GM23338 (cell line): ENCODE measurements around the gene TMPRSS13. TPM values are rescaled to one million over a fixed set of nuclear protein-coding genes. Genes with fewer than 3 reads are reported as not detected.
A peak's percentile ranks its signal among the peaks of the same experiment; 100 is the strongest.

Source experiments
- ATAC-seq: fragments of 200-7000 bp; cut with Tn5 transposase; 3 replicates; pipeline ENCODE4 v1.9.1; 2020
- DNase-seq: peaks from one replicate; pipeline ENCODE4 v3.0.0-alpha.2; 2015; ENCODE audit warnings: low spot score
- H2AFZ ChIP-seq: fragments of 200-600 bp; sonication (generic); 2 replicates; pipeline ENCODE4 v1.8.0; 2016; ENCODE audit warnings: antibody characterized with exemption, mild to moderate bottlenecking, moderate library complexity
- H3F3A ChIP-seq: fragments of 200-600 bp; sonication (generic); replicated peaks from 2 replicates; pipeline ENCODE4 v1.8.0; 2017; ENCODE audit warnings: antibody characterized with exemption, mixed run types, low read depth
- H3K27ac ChIP-seq: fragments of 200-600 bp; sonication (generic); 2 replicates; pipeline ENCODE4 v1.6.1; 2016; ENCODE audit warnings: low read depth
- H3K27me3 ChIP-seq: fragments of 200-600 bp; sonication (generic); 2 replicates; pipeline ENCODE4 v1.8.0; 2016; ENCODE audit warnings: mild to moderate bottlenecking, mixed run types, moderate library complexity; ENCODE audit not compliant: insufficient read depth
- H3K36me3 ChIP-seq: fragments of 200-600 bp; sonication (generic); 2 replicates; pipeline ENCODE4 v1.8.0; 2016; ENCODE audit warnings: mild to moderate bottlenecking; ENCODE audit not compliant: insufficient read depth
- H3K4me1 ChIP-seq: fragments of 200-600 bp; sonication (generic); 2 replicates; pipeline ENCODE4 v1.8.0; 2016; ENCODE audit warnings: mild to moderate bottlenecking, moderate library complexity; ENCODE audit not compliant: insufficient read depth
- H3K4me2 ChIP-seq: fragments of 200-600 bp; sonication (generic); 2 replicates; pipeline ENCODE4 v1.7.1; 2017; ENCODE audit warnings: mixed run types
- H3K4me3 ChIP-seq: fragments of 200-600 bp; sonication (generic); 2 replicates; pipeline ENCODE4 v1.6.1; 2016; ENCODE audit warnings: mixed run types
- H3K79me2 ChIP-seq: fragments of 200-600 bp; sonication (generic); replicated peaks from 2 replicates; pipeline ENCODE4 v1.8.0; 2017; ENCODE audit warnings: mild to moderate bottlenecking; ENCODE audit not compliant: insufficient read depth
- H3K9me2 ChIP-seq: fragments of 200-600 bp; sonication (generic); 2 replicates; pipeline ENCODE4 v1.8.0; 2017; ENCODE audit not compliant: insufficient read depth
- H4K20me1 ChIP-seq: fragments of 200-600 bp; sonication (generic); replicated peaks from 2 replicates; pipeline ENCODE4 v1.8.0; 2017; ENCODE audit warnings: mild to moderate bottlenecking; ENCODE audit not compliant: insufficient read depth
- H3K27ac Mint-ChIP-seq: 2 replicates; pipeline ENCODE4 v1.8.0; 2020; ENCODE audit warnings: inconsistent platforms, mild to moderate bottlenecking, moderate library complexity, mixed read lengths
- H3K27me3 Mint-ChIP-seq: 3 replicates; pipeline ENCODE4 v1.8.0; 2022; ENCODE audit warnings: low read depth, mild to moderate bottlenecking, moderate library complexity, mixed read lengths, inconsistent platforms; ENCODE audit not compliant: insufficient read depth, poor library complexity
- H3K36me3 Mint-ChIP-seq: 3 replicates; pipeline ENCODE4 v1.8.0; 2021; ENCODE audit warnings: low read depth, mild to moderate bottlenecking, inconsistent platforms, moderate library complexity, mixed read lengths
- H3K4me1 Mint-ChIP-seq: 3 replicates; pipeline ENCODE4 v1.8.0; 2020; ENCODE audit warnings: mild to moderate bottlenecking, inconsistent platforms, mixed read lengths
- H3K4me3 Mint-ChIP-seq: 3 replicates; pipeline ENCODE4 v1.8.0; 2021; ENCODE audit warnings: moderate library complexity, mild to moderate bottlenecking, inconsistent platforms, mixed read lengths
- H3K9me3 Mint-ChIP-seq: 3 replicates; pipeline ENCODE4 v1.8.0; 2020; ENCODE audit warnings: moderate library complexity, mild to moderate bottlenecking, inconsistent platforms, mixed read lengths
- CREB1 ChIP-seq: fragments of 250-450 bp; sonication (Bioruptor Pico); IDR thresholded peaks from 2 replicates; pipeline ENCODE4 v1.5.0; 2020; ENCODE audit warnings: low read depth, mild to moderate bottlenecking, moderate library complexity
- CTCF ChIP-seq, 2 experiments: fragments of 200-600 bp in 1 of 2; sonication (generic) in 1 of 2; conservative IDR thresholded peaks; 2 replicates each; pipeline versions ENCODE4 v1.5.1 to v1.6.1; 2016 to 2017; ENCODE audit warnings: antibody characterized with exemption in 2 of 2, low read depth in 2 of 2, mild to moderate bottlenecking in 2 of 2, moderate library complexity in 1 of 2
- EZH2 ChIP-seq: fragments of 200-600 bp; sonication (generic); IDR thresholded peaks from one replicate; pipeline ENCODE4 v1.8.0; 2017; ENCODE audit warnings: antibody characterized with exemption, mild to moderate bottlenecking, low read depth; ENCODE audit not compliant: unreplicated experiment
- EZH2phosphoT487 ChIP-seq: fragments of 200-600 bp; sonication (generic); IDR thresholded peaks from one replicate; pipeline ENCODE4 v1.8.1; 2018; ENCODE audit warnings: antibody characterized with exemption; ENCODE audit not compliant: unreplicated experiment
- JUNB ChIP-seq: IDR thresholded peaks from one replicate; pipeline ENCODE4 v1.6.1; 2016; ENCODE audit warnings: antibody characterized with exemption; ENCODE audit not compliant: unreplicated experiment
- NANOG ChIP-seq: IDR thresholded peaks from 2 replicates; pipeline ENCODE4 v1.6.1; 2016; ENCODE audit warnings: antibody characterized with exemption, borderline replicate concordance
- POLR2AphosphoS5 ChIP-seq: IDR thresholded peaks from 2 replicates; pipeline ENCODE4 v1.6.1; 2016; ENCODE audit warnings: antibody characterized with exemption, low read depth
- STAT1 ChIP-seq: IDR thresholded peaks from one replicate; pipeline ENCODE4 v1.6.1; 2016; ENCODE audit warnings: antibody characterized with exemption; ENCODE audit not compliant: unreplicated experiment
- ZNF114 ChIP-seq: fragments of 250-450 bp; sonication (Bioruptor Pico); IDR thresholded peaks from 2 replicates; pipeline ENCODE4 v1.5.0; 2020; ENCODE audit warnings: mild to moderate bottlenecking, moderate library complexity
- ZNF331 ChIP-seq: fragments of 250-450 bp; sonication (Bioruptor Pico); IDR thresholded peaks from 2 replicates; pipeline ENCODE4 v1.5.0; 2020; ENCODE audit warnings: low read depth, mild to moderate bottlenecking, moderate library complexity
- ZNF462 ChIP-seq: fragments of 250-450 bp; sonication (Bioruptor Pico); IDR thresholded peaks from 2 replicates; pipeline ENCODE4 v1.5.0; 2020; ENCODE audit warnings: mild to moderate bottlenecking, moderate library complexity
- polyA plus RNA-seq: library from polyadenylated mRNA; unstranded; fragments of >200 nt; fragmentation: Nextera tagmentation; extraction: Ambion mirVana; gene quantifications from 2 replicates; pipeline ENCODE4 v1.2.1, GENCODE V29; 2016
- total RNA-seq: library from RNA; depleted of rRNA; stranded (reverse); fragments of >200 nt; shearing (Covaris generic); gene quantifications from 2 replicates; pipeline ENCODE4 v1.2.3, GENCODE V29; 2014
- TF ChIP-seq, protein P1 (sequence below): IDR thresholded peaks from one replicate; pipeline ENCODE4 v1.6.1; 2018; ENCODE audit warnings: antibody characterized with exemption; ENCODE audit not compliant: unreplicated experiment
- TF ChIP-seq, protein P2 (sequence below): IDR thresholded peaks from 2 replicates; pipeline ENCODE4 v1.6.1; 2016; ENCODE audit warnings: antibody characterized with exemption

The TMPRSS13 gene
- total and polyA plus RNA-seq, 2 experiments from 2014 or later, result 0.31 TPM; not detected in 1

DNA sequence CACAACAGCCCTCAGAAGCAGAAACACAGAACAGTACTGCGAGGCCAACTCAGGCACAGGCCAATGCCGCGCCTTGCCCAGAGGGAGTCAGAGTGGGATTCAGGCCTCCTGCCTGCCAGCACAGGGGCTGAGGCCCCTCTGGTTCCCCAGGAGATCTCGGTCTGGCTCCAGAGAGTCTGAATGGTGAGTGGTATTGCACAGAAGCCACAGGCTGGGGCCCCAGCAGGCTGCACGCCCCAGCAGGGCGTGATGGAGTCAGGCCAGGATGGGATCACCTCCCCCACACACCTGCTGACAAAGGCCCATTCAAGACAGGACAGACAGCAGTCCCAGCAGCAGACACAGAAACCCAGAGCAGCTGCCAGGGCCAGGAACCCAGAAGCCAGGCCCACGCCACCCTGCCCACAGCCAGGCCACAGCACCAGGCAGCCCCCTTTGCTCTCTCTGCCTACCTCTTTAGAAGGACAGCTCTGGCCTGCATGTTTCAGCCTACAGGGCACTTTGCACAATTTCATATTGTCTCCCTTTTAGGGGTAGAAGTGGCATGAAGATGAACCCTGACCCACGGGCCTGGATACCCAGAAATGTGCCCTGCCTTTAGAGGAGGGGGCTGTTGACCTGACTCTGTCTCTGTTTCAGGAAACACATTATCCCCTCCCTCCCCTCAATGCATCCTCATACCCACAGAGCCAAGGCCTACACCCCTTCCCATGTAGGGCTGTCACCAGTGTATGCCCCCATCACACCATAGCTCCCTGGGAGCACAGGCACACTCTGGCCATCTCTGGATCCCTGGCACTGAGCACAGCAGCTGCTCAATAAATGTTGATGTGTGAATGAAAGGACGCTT lies 58.9 kb downstream of the TMPRSS13 start:
- Histone ChIP-seq H3F3A (no peaks in the 10 kb centered on the region; the same call in 1 of the 2 replicates), H3K36me3 (no peaks in the 10 kb centered on the region), H3K27me3 (0 out of 2 replicates have a peak, but pooled peaks cover 3% of the 10 kb centered on the region), H3K79me2 (peaks cover 20% of the 10 kb centered on the region; the same call in 1 of the 2 replicates), H4K20me1 (peaks cover 19% of the 10 kb centered on the region), H3K4me3 (no peak overlapping the region), H2AFZ (no peak overlapping the region), H3K4me2 (peak overlapping the region; percentile 67; the same call in 1 of the 2 replicates), H3K27ac (no peak overlapping the region), H3K9me2 (no peaks in the 10 kb centered on the region), H3K4me1 (peaks cover 43% of the 10 kb centered on the region)
- Mint-ChIP-seq H3K9me3 (no peaks in the 10 kb centered on the region), H3K27me3 (peaks cover 4% of the 10 kb centered on the region), H3K36me3 (no peaks in the 10 kb centered on the region), H3K4me1 (peaks cover 54% of the 10 kb centered on the region), H3K27ac (no peak overlapping the region), H3K4me3 (no peak overlapping the region)
- ATAC-seq (peak; percentile 70), DNase-seq (peak; percentile 24)
- no peak for TF ChIP-seq CREB1 (CRISPR knock-in tag)
- TF ChIP-seq, protein P1, sequence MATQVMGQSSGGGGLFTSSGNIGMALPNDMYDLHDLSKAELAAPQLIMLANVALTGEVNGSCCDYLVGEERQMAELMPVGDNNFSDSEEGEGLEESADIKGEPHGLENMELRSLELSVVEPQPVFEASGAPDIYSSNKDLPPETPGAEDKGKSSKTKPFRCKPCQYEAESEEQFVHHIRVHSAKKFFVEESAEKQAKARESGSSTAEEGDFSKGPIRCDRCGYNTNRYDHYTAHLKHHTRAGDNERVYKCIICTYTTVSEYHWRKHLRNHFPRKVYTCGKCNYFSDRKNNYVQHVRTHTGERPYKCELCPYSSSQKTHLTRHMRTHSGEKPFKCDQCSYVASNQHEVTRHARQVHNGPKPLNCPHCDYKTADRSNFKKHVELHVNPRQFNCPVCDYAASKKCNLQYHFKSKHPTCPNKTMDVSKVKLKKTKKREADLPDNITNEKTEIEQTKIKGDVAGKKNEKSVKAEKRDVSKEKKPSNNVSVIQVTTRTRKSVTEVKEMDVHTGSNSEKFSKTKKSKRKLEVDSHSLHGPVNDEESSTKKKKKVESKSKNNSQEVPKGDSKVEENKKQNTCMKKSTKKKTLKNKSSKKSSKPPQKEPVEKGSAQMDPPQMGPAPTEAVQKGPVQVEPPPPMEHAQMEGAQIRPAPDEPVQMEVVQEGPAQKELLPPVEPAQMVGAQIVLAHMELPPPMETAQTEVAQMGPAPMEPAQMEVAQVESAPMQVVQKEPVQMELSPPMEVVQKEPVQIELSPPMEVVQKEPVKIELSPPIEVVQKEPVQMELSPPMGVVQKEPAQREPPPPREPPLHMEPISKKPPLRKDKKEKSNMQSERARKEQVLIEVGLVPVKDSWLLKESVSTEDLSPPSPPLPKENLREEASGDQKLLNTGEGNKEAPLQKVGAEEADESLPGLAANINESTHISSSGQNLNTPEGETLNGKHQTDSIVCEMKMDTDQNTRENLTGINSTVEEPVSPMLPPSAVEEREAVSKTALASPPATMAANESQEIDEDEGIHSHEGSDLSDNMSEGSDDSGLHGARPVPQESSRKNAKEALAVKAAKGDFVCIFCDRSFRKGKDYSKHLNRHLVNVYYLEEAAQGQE, result no peak
- TF ChIP-seq JUNB, result no peak
- no peak for TF ChIP-seq EZH2
- TF ChIP-seq ZNF462 (CRISPR knock-in tag), result no peak
- TF ChIP-seq, protein P2, sequence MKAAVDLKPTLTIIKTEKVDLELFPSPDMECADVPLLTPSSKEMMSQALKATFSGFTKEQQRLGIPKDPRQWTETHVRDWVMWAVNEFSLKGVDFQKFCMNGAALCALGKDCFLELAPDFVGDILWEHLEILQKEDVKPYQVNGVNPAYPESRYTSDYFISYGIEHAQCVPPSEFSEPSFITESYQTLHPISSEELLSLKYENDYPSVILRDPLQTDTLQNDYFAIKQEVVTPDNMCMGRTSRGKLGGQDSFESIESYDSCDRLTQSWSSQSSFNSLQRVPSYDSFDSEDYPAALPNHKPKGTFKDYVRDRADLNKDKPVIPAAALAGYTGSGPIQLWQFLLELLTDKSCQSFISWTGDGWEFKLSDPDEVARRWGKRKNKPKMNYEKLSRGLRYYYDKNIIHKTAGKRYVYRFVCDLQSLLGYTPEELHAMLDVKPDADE, result no peak
- TF ChIP-seq NANOG, result no peak
- no peak for TF ChIP-seq ZNF331 (CRISPR knock-in tag)
- TF ChIP-seq STAT1, result no peak
- TF ChIP-seq POLR2AphosphoS5, result no peak
- no peak for TF ChIP-seq CTCF (conservative IDR thresholded peaks at IDR 0.05; ENCODE audit: low read depth in 2 of 2)
- no peak for TF ChIP-seq EZH2phosphoT487
- no peak for TF ChIP-seq ZNF114 (CRISPR knock-in tag)
